Left renal pelvis (tissue), 4 donors: ENCODE results near the gene HLA-DOB. TPM values are rescaled to one million over a fixed set of nuclear protein-coding genes. Genes with fewer than 3 reads are reported as not detected.

Experiments used
- DNase-seq, 4 donors: peaks; one replicate each; pipeline ENCODE4 v3.0.0-alpha.2; 2013; ENCODE audit warnings: low read depth in 4 of 4, low spot score in 3 of 4
- polyA plus RNA-seq, 4 donors: library from polyadenylated mRNA; unstranded; fragments of 120-200 nt; gene quantifications; one replicate each; pipeline ENCODE4 v1.2.1, GENCODE V29; 2013; ENCODE audit not compliant: insufficient read length in 4 of 4

HLA-DOB gene
- polyA plus RNA-seq: under 1 TPM in 3 of 4 donors, not detected in 1; 0.14 to 0.29 (median 0.27) TPM

DNA sequence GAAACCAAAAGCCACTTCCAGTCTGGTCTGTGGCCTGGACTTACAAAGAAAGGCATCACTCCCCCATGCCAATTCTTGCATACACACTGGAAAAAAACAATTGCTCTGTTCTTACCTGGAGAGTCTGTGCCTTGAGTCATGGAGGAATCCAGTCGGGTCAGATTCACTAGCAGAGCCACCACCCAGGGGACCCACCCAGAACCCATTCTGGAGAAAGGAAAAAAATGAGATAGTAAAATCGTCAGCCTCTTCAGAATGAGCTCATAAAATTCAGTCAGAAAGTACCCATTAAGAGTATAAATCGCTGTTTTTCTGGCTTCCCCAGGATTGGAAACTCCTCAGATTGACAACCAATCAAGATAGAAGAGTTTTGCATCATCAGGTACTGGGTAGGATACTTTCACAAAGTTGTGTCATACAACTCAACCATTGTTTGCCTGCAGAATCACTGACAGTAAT is at the start of gene HLA-DOB:
Gene HLA-DOB (minus strand): TSS at position 257 of the 459 bp plus-strand sequence. CDS start 51 bp downstream, at position 206.
- DNase-seq: no peak

DNA sequence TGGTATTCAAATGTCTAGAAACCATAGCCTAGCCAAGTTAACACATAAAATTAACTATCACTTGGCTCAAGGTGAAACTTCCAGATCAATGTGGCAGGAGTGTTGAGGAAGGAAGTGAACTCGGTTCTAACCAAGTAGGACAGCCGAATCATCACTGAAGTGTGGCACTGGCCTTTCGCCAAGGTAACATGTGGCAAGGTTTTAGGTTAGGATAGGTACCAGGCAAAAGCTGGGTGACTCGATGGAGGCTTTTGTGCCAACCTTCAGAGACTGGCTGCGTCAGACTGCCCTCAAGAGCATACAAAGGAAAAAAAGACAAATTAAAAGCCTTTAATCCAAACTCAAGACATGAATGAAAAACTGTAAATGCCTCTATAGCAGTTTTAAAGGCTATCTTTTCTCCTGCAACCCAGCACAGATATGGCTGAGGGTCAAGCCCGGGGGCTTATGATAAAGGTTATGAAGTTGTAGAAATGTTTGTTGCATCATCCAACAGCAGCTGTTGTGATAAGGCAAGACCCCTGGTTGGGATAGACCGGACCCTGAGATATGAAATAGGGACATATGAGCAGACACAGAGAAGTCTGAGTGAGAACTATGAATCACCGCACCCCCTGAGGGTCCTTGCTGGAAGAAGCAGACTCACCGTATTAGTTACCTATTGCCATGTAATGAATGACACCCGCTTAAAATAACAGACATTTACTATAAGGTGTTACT is 49.1 kb upstream of the HLA-DOB start:
- DNase-seq: no peak

DNA sequence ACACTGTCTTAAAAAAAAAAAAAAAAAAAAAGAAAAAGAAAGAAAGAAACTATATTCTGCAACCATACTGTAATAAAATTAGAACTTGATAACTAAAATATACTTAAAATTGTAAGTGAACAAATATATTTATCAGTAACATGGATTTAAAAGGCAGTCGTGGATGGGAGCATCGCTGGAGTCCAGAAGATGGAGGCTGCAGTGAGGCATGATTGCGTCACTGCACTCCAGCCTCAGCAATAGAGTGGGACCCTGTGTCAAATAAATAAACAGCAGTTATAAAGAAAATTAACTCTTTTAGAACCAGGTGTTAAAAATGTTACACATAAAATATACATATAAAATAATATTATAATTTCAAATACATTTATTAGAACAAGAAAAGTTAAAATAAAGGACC is 45.9 kb upstream of the HLA-DOB start:
- DNase-seq: no peak

GRCh38 chr6:32860674-32861073 is 43.9 kb upstream of the HLA-DOB start:
- no peak for DNase-seq

- no peak for DNase-seq
Measured at GRCh38 chr6:32858194-32858593, 41.4 kb upstream of the HLA-DOB start.

DNA sequence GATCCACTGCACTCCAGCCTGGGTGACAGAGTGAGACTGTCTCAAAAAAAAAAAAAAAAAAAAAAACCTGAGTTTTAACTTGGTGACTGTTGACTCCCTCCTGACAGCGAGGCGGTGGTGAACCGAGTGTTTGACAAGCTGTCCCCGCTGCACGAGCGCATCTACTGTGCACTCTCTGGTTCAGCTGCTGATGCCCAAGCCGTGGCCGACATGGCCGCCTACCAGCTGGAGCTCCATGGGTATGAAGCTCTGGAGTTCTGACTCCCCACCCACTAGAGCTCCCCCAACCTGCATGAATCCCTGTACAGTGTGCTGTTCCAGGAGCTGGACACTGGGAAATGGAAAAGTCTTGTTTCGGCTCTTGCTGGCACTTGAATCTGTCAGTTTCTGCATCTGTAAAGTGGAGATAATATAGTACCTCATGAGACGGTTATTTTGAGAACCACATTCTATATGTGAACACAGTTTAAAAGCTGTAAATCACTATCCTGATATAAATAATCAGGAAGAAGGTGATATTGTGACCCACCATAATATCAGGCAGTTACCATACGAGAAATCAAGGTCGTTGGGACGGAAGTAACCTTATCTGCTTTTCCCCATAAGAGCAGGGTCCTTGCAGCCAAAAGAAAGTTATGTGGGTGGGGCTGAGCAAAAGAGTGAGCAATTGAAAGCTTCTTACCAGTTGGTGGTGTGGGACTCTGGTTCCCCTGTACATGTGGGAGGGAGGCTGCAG is 40.5 kb upstream of the HLA-DOB start:
- no peak for DNase-seq

GRCh38 chr6:32855467-32856174 is 38.8 kb upstream of the HLA-DOB start:
- DNase-seq: no peak

DNA sequence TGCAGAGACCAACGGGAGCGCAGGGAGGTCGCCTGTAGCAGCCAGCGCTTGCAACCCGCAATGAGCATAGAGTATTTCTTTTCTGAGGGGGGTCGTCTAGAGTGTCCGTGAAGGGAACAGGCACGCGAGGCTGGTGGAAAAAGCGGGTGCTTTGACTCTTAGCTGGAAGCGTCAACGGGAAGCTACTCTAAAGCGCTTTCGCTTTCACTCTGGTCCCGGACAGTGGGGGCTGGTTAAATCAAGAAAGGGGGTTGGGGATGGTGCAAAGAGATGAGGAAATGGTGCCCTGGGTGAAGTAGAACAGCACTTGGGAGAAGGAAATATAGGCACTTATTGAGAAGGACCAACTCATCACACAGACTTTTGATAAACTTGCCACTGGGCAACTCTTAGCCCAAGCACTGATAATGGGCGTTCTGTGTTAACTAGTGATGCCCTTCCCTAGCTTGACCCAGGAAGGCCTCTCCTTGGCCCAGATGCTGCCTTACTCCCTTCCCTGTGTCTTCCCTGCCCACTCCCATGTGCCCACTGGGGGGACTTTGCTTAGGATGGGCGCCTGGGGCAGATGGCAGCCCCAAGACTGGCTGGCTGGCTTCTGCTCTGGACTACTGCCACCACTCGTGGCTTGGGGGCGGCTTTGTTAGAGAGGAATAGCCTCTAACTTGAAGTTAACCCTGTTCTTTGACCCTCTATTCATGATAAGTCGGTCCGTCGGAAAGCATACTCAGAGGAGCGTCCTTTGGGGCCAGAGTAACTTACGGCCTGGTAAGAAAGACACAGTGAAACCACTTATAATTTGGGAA is 37.8 kb upstream of the HLA-DOB start:
- peak in 1 of 4 donors; percentile 7 for DNase-seq

- peak; percentile 77 to 87 (median 84) for DNase-seq
Measured at GRCh38 chr6:32853541-32854375, 37.0 kb upstream of the HLA-DOB start, which contains the start of the genes PSMB9 and TAP1. Gene PSMB9 (plus strand): TSS chr6:32854192. CDS start chr6:32854230, 38 bp downstream. Gene TAP1 (minus strand): TSS chr6:32853704. CDS start chr6:32853636, 68 bp downstream.

- peak in 1 of 4 donors; percentile 7 for DNase-seq
Measured at GRCh38 chr6:32852844-32853540, 36.2 kb upstream of the HLA-DOB start.

GRCh38 chr6:32852018-32852843 is 35.4 kb upstream of the HLA-DOB start:
- no peak for DNase-seq

GRCh38 chr6:32851025-32851424 is 34.2 kb upstream of the HLA-DOB start:
- no peak for DNase-seq

DNA sequence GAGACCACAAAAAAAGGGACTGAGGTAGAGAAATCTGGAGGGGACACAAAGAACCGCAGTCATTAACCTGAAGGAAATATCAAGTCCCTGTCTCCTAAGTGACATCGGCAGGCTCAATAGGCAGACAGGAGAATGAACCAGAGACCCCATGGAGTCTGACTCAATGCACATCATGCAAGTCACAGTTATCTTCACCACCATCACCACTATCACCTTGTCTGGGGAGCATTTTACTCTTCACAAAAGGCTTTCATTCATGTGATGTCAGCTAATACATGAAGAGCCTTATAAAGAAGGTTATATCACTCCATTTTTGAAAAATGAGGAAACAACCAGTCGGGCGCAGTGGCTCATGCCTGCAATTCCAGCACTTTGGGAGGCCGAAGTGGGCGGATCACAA is 32.3 kb upstream of the HLA-DOB start:
- DNase-seq: no peak

DNA sequence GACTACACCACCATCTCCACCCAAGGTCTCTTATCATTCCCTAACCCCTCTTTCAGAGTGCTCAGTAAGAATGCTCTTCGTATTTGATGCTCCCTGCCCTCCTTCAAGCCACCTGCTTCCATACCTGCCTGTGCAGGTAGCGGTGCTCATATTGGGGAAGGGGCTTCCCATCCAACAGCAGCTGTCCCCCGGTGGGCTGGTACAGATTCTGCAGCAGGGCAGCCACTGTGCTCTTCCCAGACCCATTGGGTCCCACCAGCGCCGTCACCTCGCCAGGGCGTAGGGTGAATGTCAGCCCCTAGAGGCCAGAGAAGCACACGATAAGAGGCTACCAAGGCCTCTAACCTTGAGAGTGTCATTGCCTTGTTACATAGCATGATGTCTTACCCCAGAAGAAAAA is 31.0 kb upstream of the HLA-DOB start:
- no peak for DNase-seq

DNA sequence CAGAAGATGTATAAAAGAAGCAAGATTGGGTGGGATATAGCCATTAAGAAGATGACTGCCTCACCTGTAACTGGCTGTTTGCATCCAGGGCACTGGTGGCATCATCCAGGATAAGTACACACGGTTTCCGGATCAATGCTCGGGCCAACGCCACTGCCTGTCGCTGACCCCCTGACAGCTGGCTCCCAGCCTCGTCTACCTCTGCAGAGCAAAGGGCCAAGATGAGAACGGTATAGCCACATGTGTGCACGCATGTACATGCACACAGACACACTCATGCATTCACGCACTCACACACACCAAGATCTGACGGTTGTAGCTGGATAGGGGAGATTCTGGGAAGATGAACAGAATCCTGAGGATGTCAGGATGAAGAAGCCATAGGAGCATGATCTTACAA is 30.2 kb upstream of the HLA-DOB start:
- no peak for DNase-seq

DNA sequence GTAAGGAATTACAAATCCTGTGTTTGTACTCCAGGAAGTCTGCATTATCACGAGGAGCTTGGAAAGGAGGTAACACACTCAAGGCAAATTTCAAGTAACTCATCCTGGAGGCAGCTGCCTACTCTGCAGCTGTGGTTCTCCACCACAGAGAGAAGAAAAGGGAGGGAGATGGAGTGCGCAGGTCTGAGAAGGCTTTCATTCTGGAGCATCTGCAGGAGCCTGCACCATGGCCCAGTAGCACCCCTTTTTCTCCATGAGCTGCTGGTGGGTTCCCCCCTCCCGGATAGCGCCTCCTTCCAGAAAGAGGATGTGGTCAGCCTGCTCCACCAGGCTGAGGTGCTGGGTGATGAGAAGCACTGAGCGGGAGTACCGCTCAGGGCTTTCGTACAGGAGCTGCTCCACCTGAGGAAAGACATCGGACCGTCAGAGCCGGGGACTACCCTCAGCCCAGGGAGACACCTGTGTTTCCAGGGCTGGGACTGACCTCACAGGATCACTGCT is 28.6 kb upstream of the HLA-DOB start:
- DNase-seq: no peak

- DNase-seq: no peak
Measured at GRCh38 chr6:32844839-32845383, 28.1 kb upstream of the HLA-DOB start.
